ENCODE measurements around the gene SMYD3. TPM values are rescaled to one million over a fixed set of nuclear protein-coding genes. Genes with fewer than 3 reads are reported as not detected.
A peak's percentile ranks its signal among the peaks of the same experiment; 100 is the strongest.

SMYD3 gene
- total RNA-seq, 1 donor from 2014 or later: 34.9 TPM

DNA sequence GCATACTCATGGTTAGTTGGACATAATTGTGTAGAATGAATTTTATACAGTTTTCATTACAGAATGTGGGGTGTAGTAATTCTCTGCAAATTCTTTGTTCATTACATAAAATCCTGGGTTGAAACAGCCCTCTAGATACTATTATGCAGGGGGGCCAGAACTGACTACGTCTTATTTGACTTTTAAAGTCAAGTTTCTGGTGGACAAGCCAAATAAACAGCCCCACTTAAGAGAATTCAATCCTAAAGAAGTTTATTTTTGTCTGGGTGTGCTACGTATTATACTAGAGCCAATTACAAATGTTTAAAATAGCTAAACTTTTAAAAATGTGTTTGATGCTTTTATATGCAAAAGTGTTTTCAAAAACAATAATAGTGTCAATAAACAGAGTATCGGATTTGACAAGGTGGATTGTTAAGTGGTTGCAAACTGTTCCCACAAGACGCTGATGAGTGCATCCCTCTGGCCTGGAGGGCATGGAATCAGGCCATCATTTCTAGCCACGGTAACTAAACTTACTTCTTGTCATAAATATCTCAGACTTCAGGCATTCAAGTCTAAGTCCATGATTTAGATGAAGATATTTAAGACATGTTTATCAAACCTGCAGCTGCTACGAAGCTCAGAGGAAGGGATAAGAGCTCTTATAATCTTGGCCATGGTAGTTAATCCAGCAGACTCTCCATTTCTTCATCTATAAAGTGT, 706.0 kb downstream of the SMYD3 start:
- H3K36me3 Mint-ChIP-seq: no peaks in the 10 kb centered on the region

DNA sequence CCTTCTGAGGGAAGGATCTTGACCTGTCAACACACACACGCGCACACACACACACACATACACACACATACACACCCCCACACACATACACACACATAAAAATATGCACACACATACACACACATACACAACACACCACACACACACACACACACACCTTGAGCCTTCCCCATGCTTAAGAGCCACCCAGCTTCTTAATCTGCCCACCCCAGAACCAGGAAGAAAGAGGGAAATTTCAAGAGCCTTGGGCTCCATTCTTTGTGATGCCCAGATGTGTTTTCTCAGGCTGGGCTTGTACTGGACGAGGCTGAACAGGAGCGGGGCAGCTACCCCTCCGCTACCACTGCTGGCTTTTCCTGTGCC, 708.7 kb downstream of the SMYD3 start:
- H3K4me1 Mint-ChIP-seq: peaks cover 35% of the 10 kb centered on the region
- H3K36me3 Mint-ChIP-seq: no peaks in the 10 kb centered on the region
- no peaks in the 10 kb centered on the region for H3K9me3 Mint-ChIP-seq
- no peak overlapping the region for H3K4me3 Mint-ChIP-seq
- H3K27ac Mint-ChIP-seq: no peak overlapping the region
- TF ChIP-seq, protein P1, sequence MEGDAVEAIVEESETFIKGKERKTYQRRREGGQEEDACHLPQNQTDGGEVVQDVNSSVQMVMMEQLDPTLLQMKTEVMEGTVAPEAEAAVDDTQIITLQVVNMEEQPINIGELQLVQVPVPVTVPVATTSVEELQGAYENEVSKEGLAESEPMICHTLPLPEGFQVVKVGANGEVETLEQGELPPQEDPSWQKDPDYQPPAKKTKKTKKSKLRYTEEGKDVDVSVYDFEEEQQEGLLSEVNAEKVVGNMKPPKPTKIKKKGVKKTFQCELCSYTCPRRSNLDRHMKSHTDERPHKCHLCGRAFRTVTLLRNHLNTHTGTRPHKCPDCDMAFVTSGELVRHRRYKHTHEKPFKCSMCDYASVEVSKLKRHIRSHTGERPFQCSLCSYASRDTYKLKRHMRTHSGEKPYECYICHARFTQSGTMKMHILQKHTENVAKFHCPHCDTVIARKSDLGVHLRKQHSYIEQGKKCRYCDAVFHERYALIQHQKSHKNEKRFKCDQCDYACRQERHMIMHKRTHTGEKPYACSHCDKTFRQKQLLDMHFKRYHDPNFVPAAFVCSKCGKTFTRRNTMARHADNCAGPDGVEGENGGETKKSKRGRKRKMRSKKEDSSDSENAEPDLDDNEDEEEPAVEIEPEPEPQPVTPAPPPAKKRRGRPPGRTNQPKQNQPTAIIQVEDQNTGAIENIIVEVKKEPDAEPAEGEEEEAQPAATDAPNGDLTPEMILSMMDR (IDR thresholded peaks at IDR 0.05; ENCODE audit: unreplicated experiment): no peak
- H3K27me3 Mint-ChIP-seq (ENCODE audit: low read depth): no peaks in the 10 kb centered on the region
- no peak for DNase-seq (ENCODE audit: low spot score in 2 of 2, unreplicated experiment in 2 of 2)

More for the DNA sequence above, 706.0 kb downstream of the SMYD3 start:
- DNase-seq (ENCODE audit: low spot score in 2 of 2, unreplicated experiment in 2 of 2): no peak
- H3K4me1 Mint-ChIP-seq: peaks cover 19% of the 10 kb centered on the region
- no peak overlapping the region for H3K4me3 Mint-ChIP-seq
- TF ChIP-seq, protein P1 (IDR thresholded peaks at IDR 0.05; ENCODE audit: unreplicated experiment): no peak
- H3K27me3 Mint-ChIP-seq (ENCODE audit: low read depth): no peaks in the 10 kb centered on the region
- H3K9me3 Mint-ChIP-seq: no peaks in the 10 kb centered on the region
- H3K27ac Mint-ChIP-seq: no peak overlapping the region

DNA sequence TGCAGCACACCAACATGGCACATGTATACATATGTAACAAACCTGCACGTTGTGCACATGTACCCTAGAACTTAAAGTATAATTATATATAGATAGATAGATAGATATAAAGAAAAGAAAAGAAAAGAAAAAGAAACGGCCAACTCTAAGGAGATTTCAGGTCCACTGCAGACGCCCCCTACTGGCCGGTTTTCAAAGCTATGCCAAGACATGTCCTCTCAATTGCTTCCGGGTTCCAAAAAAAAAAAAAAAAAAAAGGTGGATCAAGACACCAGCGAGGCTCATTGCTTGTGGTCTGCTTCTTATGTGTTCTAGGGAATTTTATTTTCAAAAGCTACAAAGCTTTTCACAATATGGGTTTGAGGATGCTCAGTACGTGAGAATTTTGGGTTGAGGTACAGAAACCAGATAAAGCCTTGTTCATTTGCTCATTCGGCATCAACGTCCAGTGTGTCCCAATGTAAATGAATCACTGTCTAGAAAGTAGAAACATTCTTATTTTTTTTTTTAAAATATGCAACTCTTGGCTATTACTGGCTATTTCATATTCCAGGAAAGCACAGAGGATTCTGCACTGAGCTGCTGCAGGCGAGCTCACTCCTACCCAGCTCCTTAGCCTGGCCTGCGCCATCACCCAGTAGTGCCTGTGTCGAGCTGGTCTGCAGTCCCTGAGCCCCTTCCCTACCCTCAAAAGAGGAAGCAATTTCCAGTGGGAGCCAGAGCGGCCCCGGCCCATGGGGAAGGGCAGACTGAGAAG, 709.3 kb downstream of the SMYD3 start:
- H3K4me3 Mint-ChIP-seq: no peak overlapping the region
- TF ChIP-seq, protein P1 (IDR thresholded peaks at IDR 0.05; ENCODE audit: unreplicated experiment): peak; percentile 64
- H3K36me3 Mint-ChIP-seq: no peaks in the 10 kb centered on the region
- H3K27me3 Mint-ChIP-seq (ENCODE audit: low read depth): no peaks in the 10 kb centered on the region
- H3K9me3 Mint-ChIP-seq: no peaks in the 10 kb centered on the region
- peaks cover 37% of the 10 kb centered on the region for H3K4me1 Mint-ChIP-seq
- no peak for DNase-seq (ENCODE audit: low spot score in 2 of 2, unreplicated experiment in 2 of 2)
- H3K27ac Mint-ChIP-seq: no peak overlapping the region

DNA sequence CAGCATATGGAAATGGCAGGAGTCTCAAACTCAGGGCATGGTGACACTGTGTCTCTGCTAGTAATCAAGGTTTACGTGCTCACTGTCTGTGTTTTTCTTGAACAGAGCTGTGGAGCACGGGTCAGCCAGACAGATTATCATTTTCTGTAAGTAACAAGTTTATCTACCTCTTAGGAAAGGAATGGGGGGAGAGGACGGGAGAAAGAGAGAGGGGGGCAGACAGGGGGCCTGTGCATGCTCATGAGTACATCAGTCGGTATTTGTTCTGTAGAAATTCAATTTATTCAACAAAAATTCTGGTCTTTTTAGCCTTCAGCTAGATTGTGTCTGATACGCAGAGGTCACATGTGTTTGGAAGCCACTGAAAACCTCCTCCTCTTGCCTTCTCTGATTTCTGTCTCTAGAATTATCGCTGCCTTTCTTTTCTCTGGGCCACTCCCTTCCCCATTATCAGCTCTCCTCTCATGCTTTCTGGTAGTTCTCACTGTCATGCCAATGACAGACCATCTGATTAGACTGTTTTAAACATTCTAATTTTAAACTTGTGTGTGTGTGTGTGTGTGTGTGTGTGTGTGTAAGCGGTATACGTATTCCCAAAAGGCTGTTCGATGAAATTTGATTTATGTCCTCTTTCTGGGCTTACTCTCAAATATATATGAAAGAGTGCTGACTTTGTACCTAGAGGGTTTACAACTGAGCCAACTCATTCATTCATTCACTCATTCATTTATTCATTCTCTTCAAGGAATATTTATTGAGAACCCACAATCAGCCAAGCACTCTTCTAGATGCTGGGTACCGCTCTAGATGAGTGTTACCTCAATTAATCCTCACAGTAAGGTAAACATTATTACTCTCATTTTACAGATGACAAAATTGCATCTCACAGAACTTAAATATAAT, 715.4 kb downstream of the SMYD3 start:
- TF ChIP-seq, protein P1 (IDR thresholded peaks at IDR 0.05; ENCODE audit: unreplicated experiment): no peak
- peaks cover 62% of the 10 kb centered on the region for H3K4me1 Mint-ChIP-seq
- no peak for DNase-seq (ENCODE audit: low spot score in 2 of 2, unreplicated experiment in 2 of 2)
- H3K9me3 Mint-ChIP-seq: no peaks in the 10 kb centered on the region
- H3K36me3 Mint-ChIP-seq: no peaks in the 10 kb centered on the region
- no peak overlapping the region for H3K4me3 Mint-ChIP-seq
- H3K27ac Mint-ChIP-seq: peak overlapping the region; percentile 84
- H3K27me3 Mint-ChIP-seq (ENCODE audit: low read depth): no peaks in the 10 kb centered on the region

DNA sequence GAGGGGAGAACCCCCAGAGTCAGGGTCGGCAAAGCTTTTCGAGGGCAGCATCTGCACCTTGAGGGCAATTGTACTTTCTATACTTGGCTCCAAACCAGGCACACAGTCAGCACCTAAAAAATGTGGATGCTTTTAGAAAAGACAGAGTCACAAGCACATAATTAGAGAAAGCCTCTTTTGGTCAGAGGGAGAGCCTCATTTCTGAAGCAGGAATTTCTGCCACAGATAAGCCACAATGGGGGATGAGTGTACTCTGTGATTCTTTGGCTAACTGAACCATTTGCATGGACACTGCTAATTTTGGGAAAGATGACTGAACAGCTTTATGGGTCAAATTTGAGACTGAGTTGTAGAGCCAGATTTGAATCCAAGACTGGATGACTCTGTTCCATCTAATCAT, 716.6 kb downstream of the SMYD3 start:
- Mint-ChIP-seq H3K36me3 (no peaks in the 10 kb centered on the region), H3K9me3 (no peaks in the 10 kb centered on the region), H3K4me1 (peaks cover 58% of the 10 kb centered on the region), H3K27me3 (ENCODE audit: low read depth) (no peaks in the 10 kb centered on the region), H3K27ac (peak overlapping the region; percentile 40), H3K4me3 (no peak overlapping the region)
- no peak for DNase-seq (ENCODE audit: low spot score in 2 of 2, unreplicated experiment in 2 of 2)
- TF ChIP-seq, protein P1 (IDR thresholded peaks at IDR 0.05; ENCODE audit: unreplicated experiment): no peak

Measured in mesothelial cell of epicardium (in vitro differentiated cells).